DOHH2 (cell line): ENCODE results near the gene PTTG1IP2.

Source experiments
- H3F3A ChIP-seq: fragments of 200-600 bp; sonication (generic), shearing (Covaris generic); 2 replicates; pipeline ENCODE4 v1.6.0; 2016; ENCODE audit warnings: antibody characterized with exemption, mild to moderate bottlenecking; ENCODE audit not compliant: control insufficient read depth, insufficient read depth
- H3K27ac ChIP-seq: fragments of 200-600 bp; sonication (generic); 2 replicates; pipeline ENCODE4 v1.5.1; 2014; ENCODE audit warnings: low read depth, mild to moderate bottlenecking, low read length, moderate library complexity
- H3K27me3 ChIP-seq: fragments of 200-600 bp; sonication (generic); 2 replicates; pipeline ENCODE4 v1.6.1; 2014; ENCODE audit warnings: mild to moderate bottlenecking, low read length, mixed read lengths; ENCODE audit not compliant: control insufficient read depth
- H3K36me3 ChIP-seq: fragments of 200-600 bp; sonication (generic); 2 replicates; pipeline ENCODE4 v1.6.1; 2014; ENCODE audit warnings: mild to moderate bottlenecking, low read length, moderate library complexity, mixed read lengths; ENCODE audit not compliant: control insufficient read depth
- H3K4me1 ChIP-seq: fragments of 200-600 bp; sonication (generic); 2 replicates; pipeline ENCODE4 v1.6.1; 2014; ENCODE audit warnings: mild to moderate bottlenecking, low read length, mixed read lengths; ENCODE audit not compliant: control insufficient read depth
- H3K4me2 ChIP-seq: fragments of 200-600 bp; sonication (generic); 2 replicates; pipeline ENCODE4 v1.6.0; 2014; ENCODE audit warnings: mild to moderate bottlenecking, low read length, moderate library complexity
- H3K4me3 ChIP-seq: fragments of 200-600 bp; sonication (generic); 2 replicates; pipeline ENCODE4 v1.5.1; 2014; ENCODE audit warnings: mild to moderate bottlenecking, low read length, mixed read lengths
- H3K79me2 ChIP-seq: fragments of 200-600 bp; sonication (generic); 2 replicates; pipeline ENCODE4 v1.6.1; 2014; ENCODE audit warnings: mild to moderate bottlenecking, low read length, mixed read lengths; ENCODE audit not compliant: control insufficient read depth
- H3K9me2 ChIP-seq: fragments of 200-600 bp; sonication (generic); replicated peaks from 2 replicates; pipeline ENCODE4 v1.6.1; 2014; ENCODE audit warnings: mild to moderate bottlenecking, low read length, mixed read lengths; ENCODE audit not compliant: control insufficient read depth
- H3K9me3 ChIP-seq: fragments of 200-600 bp; sonication (generic); 2 replicates; pipeline ENCODE4 v1.6.1; 2014; ENCODE audit warnings: antibody characterized with exemption, low read length, mixed read lengths; ENCODE audit not compliant: control insufficient read depth, insufficient read depth
- H4K20me1 ChIP-seq: fragments of 200-600 bp; sonication (generic); 2 replicates; pipeline ENCODE4 v1.6.0; 2014; ENCODE audit warnings: low read depth, mild to moderate bottlenecking, antibody characterized with exemption, low read length, moderate library complexity; ENCODE audit not compliant: control insufficient read depth, insufficient read depth
- CTCF ChIP-seq: fragments of 200-600 bp; sonication (generic); IDR thresholded peaks from one replicate; pipeline ENCODE4 v1.5.1; 2014; ENCODE audit warnings: antibody characterized with exemption, mild to moderate bottlenecking, low read depth, low read length; ENCODE audit not compliant: poor library complexity, severe bottlenecking
- EZH2phosphoT487 ChIP-seq: fragments of 200-600 bp; sonication (generic); IDR thresholded peaks from 2 replicates; pipeline ENCODE4 v1.6.1; 2017; ENCODE audit warnings: borderline replicate concordance, mild to moderate bottlenecking, antibody characterized with exemption, low read length, moderate library complexity, mixed read lengths

PTTG1IP2 gene

GRCh38 chr7:90474284-90475210 is 5.1 kb downstream of the PTTG1IP2 start:
- Histone ChIP-seq H4K20me1 (no peaks in the 10 kb centered on the region), H3F3A (no peaks in the 10 kb centered on the region), H3K4me1 (no peaks in the 10 kb centered on the region), H3K36me3 (no peaks in the 10 kb centered on the region), H3K9me3 (no peaks in the 10 kb centered on the region), H3K4me3 (no peak overlapping the region), H3K79me2 (no peaks in the 10 kb centered on the region), H3K9me2 (no peaks in the 10 kb centered on the region), H3K27ac (no peak overlapping the region), H3K4me2 (no peak overlapping the region), H3K27me3 (no peaks in the 10 kb centered on the region; the same call in 1 of the 2 replicates)
- TF ChIP-seq CTCF (no peak), EZH2phosphoT487 (no peak)

- Histone ChIP-seq H3F3A (no peaks in the 10 kb centered on the region), H3K4me2 (no peak overlapping the region), H3K9me2 (no peaks in the 10 kb centered on the region), H3K9me3 (no peaks in the 10 kb centered on the region), H3K79me2 (no peaks in the 10 kb centered on the region), H3K27me3 (peaks cover 31% of the 10 kb centered on the region), H4K20me1 (no peaks in the 10 kb centered on the region), H3K36me3 (no peaks in the 10 kb centered on the region), H3K4me3 (no peak overlapping the region), H3K4me1 (no peaks in the 10 kb centered on the region), H3K27ac (no peak overlapping the region)
- TF ChIP-seq CTCF (no peak), EZH2phosphoT487 (no peak)
Measured at GRCh38 chr7:90483251-90483650, 13.8 kb downstream of the PTTG1IP2 start.

GRCh38 chr7:90484706-90485105 is 15.3 kb downstream of the PTTG1IP2 start:
- no peaks in the 10 kb centered on the region for H3F3A ChIP-seq
- no peaks in the 10 kb centered on the region for H3K9me3 ChIP-seq
- no peak overlapping the region for H3K4me2 ChIP-seq
- no peak overlapping the region for H3K27ac ChIP-seq
- H3K4me1 ChIP-seq, result no peaks in the 10 kb centered on the region
- H3K4me3 ChIP-seq, result no peak overlapping the region
- no peaks in the 10 kb centered on the region for H4K20me1 ChIP-seq
- no peaks in the 10 kb centered on the region for H3K79me2 ChIP-seq
- H3K27me3 ChIP-seq, result peaks cover 31% of the 10 kb centered on the region
- H3K36me3 ChIP-seq, result no peaks in the 10 kb centered on the region
- H3K9me2 ChIP-seq, result no peaks in the 10 kb centered on the region
- TF ChIP-seq EZH2phosphoT487 (no peak), CTCF (no peak)
